SJCRH30 (cell line): ENCODE measurements around the gene NKIRAS1. TPM values are rescaled to one million over a fixed set of nuclear protein-coding genes. Genes with fewer than 3 reads are reported as not detected.
"Not testable (repeated sequence)": the region's sequence is repeated elsewhere in the genome, so short reads cannot be mapped to it uniquely, and the experiment has no call there.

ENCODE experiments used
- DNase-seq, 2 experiments: peaks; one replicate each; pipeline ENCODE4 v3.0.0-alpha.2; 2015 to 2020
- H3K27ac ChIP-seq: fragments of 250-450 bp; sonication (Bioruptor Pico); 2 replicates; pipeline ENCODE4 v1.5.1; 2020; ENCODE audit warnings: mild to moderate bottlenecking, moderate library complexity
- H3K27me3 ChIP-seq: fragments of 250-450 bp; sonication (Bioruptor Pico); 2 replicates; pipeline ENCODE4 v1.5.1; 2020; ENCODE audit warnings: mild to moderate bottlenecking, moderate library complexity
- H3K36me3 ChIP-seq: fragments of 250-450 bp; sonication (Bioruptor Pico); 2 replicates; pipeline ENCODE4 v1.5.1; 2020; ENCODE audit warnings: mild to moderate bottlenecking, moderate library complexity
- H3K4me1 ChIP-seq: fragments of 250-450 bp; sonication (Bioruptor Pico); 2 replicates; pipeline ENCODE4 v1.5.1; 2020; ENCODE audit warnings: mild to moderate bottlenecking, moderate library complexity
- H3K4me3 ChIP-seq: fragments of 250-450 bp; sonication (Bioruptor Pico); 2 replicates; pipeline ENCODE4 v1.5.1; 2020; ENCODE audit warnings: mild to moderate bottlenecking, moderate library complexity
- H3K9me3 ChIP-seq: fragments of 250-450 bp; sonication (Bioruptor Pico); replicated peaks from 2 replicates; pipeline ENCODE4 v1.5.1; 2020; ENCODE audit warnings: mild to moderate bottlenecking, moderate library complexity
- total RNA-seq: library from RNA; depleted of rRNA; stranded (reverse); fragments of >200 nt; shearing (Covaris generic); gene quantifications from 2 replicates; pipeline ENCODE4 v1.2.3, GENCODE V29; 2014

Gene NKIRAS1
- total RNA-seq, 1 experiment from 2014 or later: 29.7 TPM

GRCh38 chr3:23875113-23875725, 41.6 kb downstream of the NKIRAS1 start:
- no peaks in the 10 kb centered on the region for H3K27me3 ChIP-seq
- no peak overlapping the region for H3K27ac ChIP-seq
- no peaks in the 10 kb centered on the region for H3K9me3 ChIP-seq

GRCh38 chr3:23874359-23875112, 42.3 kb downstream of the NKIRAS1 start:
- Histone ChIP-seq H3K27me3 (no peaks in the 10 kb centered on the region), H3K4me3 (no peak overlapping the region), H3K36me3 (no peaks in the 10 kb centered on the region; the same call in none of the 2 replicates), H3K27ac (no peak overlapping the region), H3K4me1 (no peaks in the 10 kb centered on the region), H3K9me3 (no peaks in the 10 kb centered on the region)
- DNase-seq: no peak

More at GRCh38 chr3:23875113-23875725, 41.6 kb downstream of the NKIRAS1 start:
- H3K36me3 ChIP-seq: no peaks in the 10 kb centered on the region; the same call in none of the 2 replicates
- DNase-seq: no peak
- no peak overlapping the region for H3K4me3 ChIP-seq
- H3K4me1 ChIP-seq: no peaks in the 10 kb centered on the region

- no peak for DNase-seq
- Histone ChIP-seq H3K27ac (no peak overlapping the region), H3K4me1 (no peaks in the 10 kb centered on the region), H3K36me3 (no peaks in the 10 kb centered on the region; the same call in none of the 2 replicates), H3K9me3 (no peaks in the 10 kb centered on the region), H3K27me3 (no peaks in the 10 kb centered on the region), H3K4me3 (no peak overlapping the region)
Observed at GRCh38 chr3:23873941-23874340, 42.8 kb downstream of the NKIRAS1 start.

- no peak for DNase-seq
- Histone ChIP-seq H3K4me3 (no peak overlapping the region), H3K36me3 (no peaks in the 10 kb centered on the region), H3K9me3 (no peaks in the 10 kb centered on the region), H3K27ac (no peak overlapping the region), H3K27me3 (no peaks in the 10 kb centered on the region), H3K4me1 (no peaks in the 10 kb centered on the region)
Observed at GRCh38 chr3:23872330-23872729, 44.5 kb downstream of the NKIRAS1 start.

- not testable (repeated sequence) for H3K9me3 ChIP-seq, H3K27me3 ChIP-seq, H3K4me3 ChIP-seq, DNase-seq, H3K27ac ChIP-seq, H3K4me1 ChIP-seq, H3K36me3 ChIP-seq
Observed at GRCh38 chr3:23871361-23871760, 45.4 kb downstream of the NKIRAS1 start.

GRCh38 chr3:23870663-23871043, 46.1 kb downstream of the NKIRAS1 start:
- not testable (repeated sequence) for H3K9me3 ChIP-seq, H3K27me3 ChIP-seq, H3K36me3 ChIP-seq, H3K27ac ChIP-seq, DNase-seq, H3K4me3 ChIP-seq
- H3K4me1 ChIP-seq: peaks cover 11% of the 10 kb centered on the region

GRCh38 chr3:23869977-23870662, 46.7 kb downstream of the NKIRAS1 start:
- peaks cover 14% of the 10 kb centered on the region for H3K4me1 ChIP-seq
- no peak for DNase-seq
- H3K27ac ChIP-seq: no peak overlapping the region
- H3K4me3 ChIP-seq: no peak overlapping the region
- no peaks in the 10 kb centered on the region for H3K27me3 ChIP-seq
- H3K36me3 ChIP-seq: no peaks in the 10 kb centered on the region
- no peaks in the 10 kb centered on the region for H3K9me3 ChIP-seq

- Histone ChIP-seq H3K4me3 (no peak overlapping the region), H3K9me3 (no peaks in the 10 kb centered on the region), H3K27me3 (no peaks in the 10 kb centered on the region), H3K36me3 (peaks cover 3% of the 10 kb centered on the region; the same call in 1 of the 2 replicates), H3K27ac (no peak overlapping the region), H3K4me1 (peaks cover 14% of the 10 kb centered on the region)
- no peak for DNase-seq
Observed at GRCh38 chr3:23867838-23868237, 49.0 kb downstream of the NKIRAS1 start.

GRCh38 chr3:23867400-23867799, 49.4 kb downstream of the NKIRAS1 start:
- Histone ChIP-seq H3K36me3 (peaks cover 3% of the 10 kb centered on the region; the same call in 1 of the 2 replicates), H3K4me1 (peaks cover 14% of the 10 kb centered on the region), H3K27ac (no peak overlapping the region), H3K4me3 (no peak overlapping the region), H3K9me3 (no peaks in the 10 kb centered on the region), H3K27me3 (no peaks in the 10 kb centered on the region)
- DNase-seq: no peak

GRCh38 chr3:23865595-23866396, 51.0 kb downstream of the NKIRAS1 start:
- H3K4me3 ChIP-seq: no peak overlapping the region
- peaks cover 14% of the 10 kb centered on the region for H3K4me1 ChIP-seq
- H3K27ac ChIP-seq: no peak overlapping the region
- H3K9me3 ChIP-seq: no peaks in the 10 kb centered on the region
- H3K27me3 ChIP-seq: no peaks in the 10 kb centered on the region
- peak; percentile 27 to 68 for DNase-seq
- peaks cover 3% of the 10 kb centered on the region; the same call in 1 of the 2 replicates for H3K36me3 ChIP-seq

- peaks cover 14% of the 10 kb centered on the region for H3K4me1 ChIP-seq
- H3K4me3 ChIP-seq: no peak overlapping the region
- H3K36me3 ChIP-seq: peaks cover 3% of the 10 kb centered on the region; the same call in 1 of the 2 replicates
- no peak overlapping the region for H3K27ac ChIP-seq
- no peaks in the 10 kb centered on the region for H3K9me3 ChIP-seq
- no peak for DNase-seq
- H3K27me3 ChIP-seq: no peaks in the 10 kb centered on the region
Observed at GRCh38 chr3:23864931-23865330, 51.9 kb downstream of the NKIRAS1 start.

GRCh38 chr3:23863060-23863459, 53.7 kb downstream of the NKIRAS1 start:
- peaks cover 3% of the 10 kb centered on the region; the same call in 1 of the 2 replicates for H3K36me3 ChIP-seq
- no peak overlapping the region for H3K4me3 ChIP-seq
- H3K27ac ChIP-seq: no peak overlapping the region
- H3K4me1 ChIP-seq: peaks cover 30% of the 10 kb centered on the region
- no peak for DNase-seq
- H3K9me3 ChIP-seq: no peaks in the 10 kb centered on the region
- H3K27me3 ChIP-seq: no peaks in the 10 kb centered on the region

- Histone ChIP-seq H3K9me3 (no peaks in the 10 kb centered on the region), H3K27ac (no peak overlapping the region), H3K36me3 (peaks cover 3% of the 10 kb centered on the region; the same call in 1 of the 2 replicates), H3K27me3 (no peaks in the 10 kb centered on the region), H3K4me3 (no peak overlapping the region), H3K4me1 (peaks cover 35% of the 10 kb centered on the region)
- DNase-seq: no peak
Observed at GRCh38 chr3:23861689-23862088, 55.1 kb downstream of the NKIRAS1 start.

GRCh38 chr3:23859839-23860382, 56.9 kb downstream of the NKIRAS1 start:
- H3K4me1 ChIP-seq: peaks cover 26% of the 10 kb centered on the region
- peaks cover 3% of the 10 kb centered on the region; the same call in 1 of the 2 replicates for H3K36me3 ChIP-seq
- no peak overlapping the region for H3K27ac ChIP-seq
- no peaks in the 10 kb centered on the region for H3K27me3 ChIP-seq
- H3K4me3 ChIP-seq: no peak overlapping the region
- DNase-seq: no peak
- H3K9me3 ChIP-seq: no peaks in the 10 kb centered on the region
